Prostate gland (tissue), 2 donors: ENCODE data around the gene NFE2L3. TPM values are rescaled to one million over a fixed set of nuclear protein-coding genes. Genes with fewer than 3 reads are reported as not detected.

Experiments
- DNase-seq: peaks from one replicate; pipeline ENCODE4 v3.0.0-alpha.2; 2019; ENCODE audit warnings: low spot score
- H3K27ac ChIP-seq, 2 donors: fragments of 200-600 bp; sonication (generic); 2 replicates each; pipeline ENCODE4 v1.5.1; 2017 to 2019
- H3K27me3 ChIP-seq: fragments of 200-600 bp; sonication (generic); replicated peaks from 2 replicates; pipeline ENCODE4 v1.5.1; 2019; ENCODE audit not compliant: insufficient read depth
- H3K36me3 ChIP-seq, 2 donors: fragments of 200-600 bp; sonication (generic); 1 replicate in 1 of 2; 2 replicates in 1 of 2; pipeline versions ENCODE4 v1.5.1 to v1.8.1; 2017 to 2019
- H3K4me1 ChIP-seq: fragments of 200-600 bp; sonication (generic); replicated peaks from 2 replicates; pipeline ENCODE4 v1.5.1; 2019
- H3K4me3 ChIP-seq, 2 donors: fragments of 200-600 bp; sonication (generic); 2 replicates each; pipeline ENCODE4 v1.5.1; 2017 to 2019
- H3K9me3 ChIP-seq: fragments of 200-600 bp; sonication (generic); 2 replicates; pipeline ENCODE4 v1.5.1; 2017
- POLR2A ChIP-seq: fragments of 450-650 bp; IDR thresholded peaks from one replicate; pipeline ENCODE4 v1.6.1; 2016; ENCODE audit warnings: antibody characterized with exemption, mild to moderate bottlenecking
- POLR2AphosphoS5 ChIP-seq: sonication (generic); formaldehyde crosslinking; IDR thresholded peaks from one replicate; pipeline ENCODE4 v1.6.1; 2017; ENCODE audit warnings: antibody characterized with exemption
- WGBS: methylation state at CpG from one replicate; pipeline ENCODE4 v1.1.5; 2018; 5-methylcytosine and 5-hydroxymethylcytosine counted together
- intact Hi-C: fragments of 100-400 bp; cut with DNase I; formaldehyde crosslinking; loops from one replicate; pipeline ENCODE4 v1.14.2; 2022
- total RNA-seq, 2 donors: library from RNA; depleted of rRNA; stranded (reverse); fragments of >200 nt; gene quantifications; one replicate each; pipeline ENCODE4 v1.1.0, GENCODE V29; 2016
- TF ChIP-seq, protein P1 (sequence below), 4 experiments: fragments of 200-600 bp in 2 of 4; fragments of 450-650 bp in 2 of 4; sonication (generic) in 2 of 4; IDR thresholded peaks; 1 replicate in 3 of 4; 2 replicates in 1 of 4; pipeline ENCODE4 v1.5.1; 2016 to 2019; ENCODE audit warnings: antibody characterized with exemption in 4 of 4, mild to moderate bottlenecking in 2 of 4, moderate library complexity in 2 of 4

NFE2L3 gene
- total RNA-seq, 2 donors from 2014 or later: 2.0 to 4.3 TPM

DNA sequence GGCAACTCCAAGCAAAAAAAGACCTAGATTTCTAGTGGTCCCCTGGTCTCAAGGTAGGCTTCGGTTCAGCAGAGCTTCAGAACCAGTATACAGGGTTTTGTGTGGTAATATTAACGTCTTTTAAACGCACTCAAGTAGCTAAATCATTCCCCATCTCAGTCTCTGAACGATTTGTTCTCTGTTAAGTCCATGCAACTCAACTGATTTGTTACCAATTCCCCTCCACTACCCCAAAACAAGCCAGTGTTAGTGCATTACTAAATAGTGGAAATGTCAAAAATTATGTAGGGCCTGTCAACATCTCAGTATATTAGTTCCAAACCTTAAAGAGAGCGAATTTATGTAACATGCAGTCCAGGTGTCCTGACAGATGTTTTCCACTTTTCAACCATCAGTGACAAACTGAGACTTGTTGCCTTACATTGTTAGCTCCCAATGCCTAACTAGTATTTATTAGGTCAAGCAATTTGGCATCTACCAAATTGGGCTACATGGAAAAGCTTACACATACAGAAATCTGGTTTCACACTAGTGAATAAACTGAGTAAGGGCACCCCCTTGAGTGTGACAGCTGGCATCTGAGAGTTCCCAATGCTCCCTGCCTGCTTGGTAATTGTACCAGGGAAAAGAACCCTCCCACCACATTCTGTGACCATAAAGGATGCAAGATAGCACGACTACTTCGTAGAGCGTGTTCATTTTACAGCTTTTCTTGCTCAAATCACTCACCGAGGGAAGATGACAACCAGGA, 36.4 kb downstream of the NFE2L3 start:
- 84% methylated on average over 9 of the region's 9 CpGs for WGBS
- no peaks in the 10 kb centered on the region for H3K9me3 ChIP-seq
- no peak overlapping the region for H3K27ac ChIP-seq
- H3K4me1 ChIP-seq: no peaks in the 10 kb centered on the region
- TF ChIP-seq POLR2A: no peak
- TF ChIP-seq POLR2AphosphoS5: no peak
- TF ChIP-seq, protein P1, sequence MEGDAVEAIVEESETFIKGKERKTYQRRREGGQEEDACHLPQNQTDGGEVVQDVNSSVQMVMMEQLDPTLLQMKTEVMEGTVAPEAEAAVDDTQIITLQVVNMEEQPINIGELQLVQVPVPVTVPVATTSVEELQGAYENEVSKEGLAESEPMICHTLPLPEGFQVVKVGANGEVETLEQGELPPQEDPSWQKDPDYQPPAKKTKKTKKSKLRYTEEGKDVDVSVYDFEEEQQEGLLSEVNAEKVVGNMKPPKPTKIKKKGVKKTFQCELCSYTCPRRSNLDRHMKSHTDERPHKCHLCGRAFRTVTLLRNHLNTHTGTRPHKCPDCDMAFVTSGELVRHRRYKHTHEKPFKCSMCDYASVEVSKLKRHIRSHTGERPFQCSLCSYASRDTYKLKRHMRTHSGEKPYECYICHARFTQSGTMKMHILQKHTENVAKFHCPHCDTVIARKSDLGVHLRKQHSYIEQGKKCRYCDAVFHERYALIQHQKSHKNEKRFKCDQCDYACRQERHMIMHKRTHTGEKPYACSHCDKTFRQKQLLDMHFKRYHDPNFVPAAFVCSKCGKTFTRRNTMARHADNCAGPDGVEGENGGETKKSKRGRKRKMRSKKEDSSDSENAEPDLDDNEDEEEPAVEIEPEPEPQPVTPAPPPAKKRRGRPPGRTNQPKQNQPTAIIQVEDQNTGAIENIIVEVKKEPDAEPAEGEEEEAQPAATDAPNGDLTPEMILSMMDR (IDR thresholded peaks at IDR 0.05): no peak
- H3K27me3 ChIP-seq: no peaks in the 10 kb centered on the region
- intact Hi-C loops: no loop called here
- peaks cover under 1 to 9% of the 10 kb centered on the region in 2 donors for H3K36me3 ChIP-seq
- no peak for DNase-seq
- H3K4me3 ChIP-seq: no peak overlapping the region

DNA sequence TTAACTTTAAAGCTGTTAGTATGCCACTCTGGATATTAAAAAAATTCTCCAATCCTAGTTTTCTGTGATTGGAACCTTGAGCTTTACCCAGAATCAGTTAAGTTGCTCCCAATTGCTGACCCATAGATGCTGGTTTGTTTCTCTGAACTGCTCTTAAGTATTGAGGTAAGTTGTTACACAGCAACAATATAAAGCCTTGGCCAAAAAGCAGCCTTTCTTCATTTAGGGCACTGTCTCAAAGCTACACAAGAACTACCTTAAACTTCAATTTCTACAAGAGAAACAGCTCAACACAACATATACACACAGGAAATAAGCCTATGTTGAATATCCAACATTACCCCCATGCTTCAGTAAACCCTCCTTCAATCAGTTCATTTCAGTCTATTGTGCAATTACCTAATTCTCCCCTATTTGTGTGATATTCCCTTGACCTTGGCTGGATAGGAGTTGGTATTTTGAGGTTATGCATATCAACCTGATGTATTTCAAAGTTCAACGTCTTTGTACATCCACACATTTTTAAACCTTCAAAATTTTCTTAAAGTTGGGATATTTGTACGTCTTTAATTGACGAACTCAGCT, 37.1 kb downstream of the NFE2L3 start:
- peaks cover 7 to 9% of the 10 kb centered on the region in 2 donors for H3K36me3 ChIP-seq
- TF ChIP-seq POLR2A (no peak), POLR2AphosphoS5 (no peak)
- TF ChIP-seq, protein P1 (IDR thresholded peaks at IDR 0.05): no peak
- H3K27me3 ChIP-seq: no peaks in the 10 kb centered on the region
- no peaks in the 10 kb centered on the region for H3K9me3 ChIP-seq
- WGBS: 85% methylated on average over 3 of the region's 3 CpGs
- DNase-seq: no peak
- H3K27ac ChIP-seq: no peak overlapping the region
- H3K4me3 ChIP-seq: no peak overlapping the region
- H3K4me1 ChIP-seq: no peaks in the 10 kb centered on the region
- intact Hi-C loops: no loop called here

DNA sequence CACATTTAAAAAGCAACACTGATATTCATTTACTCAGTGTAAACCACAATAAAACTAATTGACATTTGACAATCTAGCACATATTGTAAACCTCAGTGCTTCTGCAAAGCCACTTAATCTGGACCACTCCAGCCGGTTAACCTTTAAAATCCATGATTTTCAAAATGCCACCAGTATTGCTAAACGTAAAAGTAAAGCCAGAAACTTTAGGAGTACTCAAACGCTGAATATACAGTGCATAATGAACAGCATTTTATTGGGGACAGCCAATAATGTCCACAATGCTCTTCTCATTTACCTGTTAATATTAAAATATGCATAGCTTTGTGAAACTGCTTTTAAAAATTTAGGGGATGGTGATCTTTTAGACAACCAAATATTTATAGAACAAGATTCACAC, 37.7 kb downstream of the NFE2L3 start:
- no peaks in the 10 kb centered on the region for H3K4me1 ChIP-seq
- TF ChIP-seq, protein P1 (IDR thresholded peaks at IDR 0.05): no peak
- no peak for TF ChIP-seq POLR2A
- TF ChIP-seq POLR2AphosphoS5: no peak
- H3K27ac ChIP-seq: no peak overlapping the region
- H3K36me3 ChIP-seq: peaks cover 7 to 9% of the 10 kb centered on the region in 2 donors
- no peak overlapping the region for H3K4me3 ChIP-seq
- no peak for DNase-seq
- no peaks in the 10 kb centered on the region for H3K9me3 ChIP-seq
- intact Hi-C loops: no loop called here
- no peaks in the 10 kb centered on the region for H3K27me3 ChIP-seq
- WGBS: 80% methylated on average over 3 of the region's 3 CpGs

DNA sequence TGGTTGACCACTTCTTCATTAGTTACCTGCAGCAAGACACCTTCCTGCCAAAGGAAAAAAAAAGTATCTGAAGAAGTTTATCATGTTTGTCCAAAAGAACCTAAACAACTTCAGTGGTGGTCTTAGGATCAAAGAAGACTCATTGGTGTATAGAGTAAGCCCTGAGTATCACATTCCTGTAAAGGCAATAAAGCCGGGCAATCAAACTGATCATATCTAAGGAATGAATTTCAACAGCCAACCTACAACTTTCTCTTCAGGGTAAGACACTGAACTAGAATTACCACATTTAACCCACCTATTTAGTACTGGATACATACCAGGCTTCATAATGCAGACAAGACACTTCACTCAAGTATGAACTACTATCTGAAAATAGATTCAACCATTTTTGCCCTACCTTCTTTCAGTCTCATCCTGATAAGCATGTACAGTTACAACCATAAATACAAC, 38.4 kb downstream of the NFE2L3 start:
- Histone ChIP-seq H3K4me1 (no peaks in the 10 kb centered on the region), H3K27me3 (no peaks in the 10 kb centered on the region), H3K9me3 (no peaks in the 10 kb centered on the region), H3K36me3 (peaks cover 7 to 9% of the 10 kb centered on the region in 2 donors), H3K4me3 (no peak overlapping the region), H3K27ac (no peak overlapping the region)
- intact Hi-C loops: no loop called here
- DNase-seq: no peak
- 14% methylated on average over 1 of the region's 1 CpG for WGBS
- TF ChIP-seq, protein P1 (IDR thresholded peaks at IDR 0.05): no peak
- TF ChIP-seq POLR2AphosphoS5 (no peak), POLR2A (no peak)
